EL (cell line): ENCODE data around the gene BTBD9.

ENCODE experiments used
- DNase-seq: peaks from one replicate; pipeline ENCODE4 v3.0.0-alpha.2; 2016

The BTBD9 gene

GRCh38 chr6:38156818-38157565 lies 482.7 kb downstream of the BTBD9 start:
- no peak for DNase-seq

GRCh38 chr6:38155621-38156204 lies 484.0 kb downstream of the BTBD9 start:
- DNase-seq, result no peak

- no peak for DNase-seq
Measured at GRCh38 chr6:38155144-38155543, 484.6 kb downstream of the BTBD9 start.

GRCh38 chr6:38154731-38155130 lies 485.0 kb downstream of the BTBD9 start:
- no peak for DNase-seq

GRCh38 chr6:38153798-38154345 lies 485.9 kb downstream of the BTBD9 start:
- no peak for DNase-seq

GRCh38 chr6:38153076-38153797 lies 486.5 kb downstream of the BTBD9 start:
- DNase-seq, result no peak

- DNase-seq, result no peak
Measured at GRCh38 chr6:38152620-38153019, 487.1 kb downstream of the BTBD9 start.

GRCh38 chr6:38151580-38152500 lies 487.9 kb downstream of the BTBD9 start:
- DNase-seq, result no peak

- no peak for DNase-seq
Measured at GRCh38 chr6:38150681-38151296, 488.9 kb downstream of the BTBD9 start.

- no peak for DNase-seq
Measured at GRCh38 chr6:38150021-38150420, 489.7 kb downstream of the BTBD9 start.

- no peak for DNase-seq
Measured at GRCh38 chr6:38149531-38149930, 490.2 kb downstream of the BTBD9 start.

GRCh38 chr6:38148606-38149005 lies 491.1 kb downstream of the BTBD9 start:
- no peak for DNase-seq

- DNase-seq, result no peak
Measured at GRCh38 chr6:38146734-38147027, 493.0 kb downstream of the BTBD9 start.

GRCh38 chr6:38146021-38146733 lies 493.6 kb downstream of the BTBD9 start:
- no peak for DNase-seq

GRCh38 chr6:38144365-38144945 lies 495.3 kb downstream of the BTBD9 start:
- DNase-seq, result no peak

- no peak for DNase-seq
Measured at GRCh38 chr6:38143191-38144150, 496.3 kb downstream of the BTBD9 start.

GRCh38 chr6:38142178-38142902 lies 497.4 kb downstream of the BTBD9 start:
- no peak for DNase-seq

GRCh38 chr6:38141716-38142115 lies 498.0 kb downstream of the BTBD9 start:
- no peak for DNase-seq

GRCh38 chr6:38141085-38141484 lies 498.6 kb downstream of the BTBD9 start:
- DNase-seq, result no peak
